HG03175 (cell line): Measurements from ENCODE around the gene TLE7.

Experiments
- ATAC-seq: cut with Tn5 transposase; IDR thresholded peaks from one replicate; pipeline ENCODE4 v1.9.1; 2021; ENCODE audit warnings: mild to moderate bottlenecking, moderate library complexity; ENCODE audit not compliant: unreplicated experiment

TLE7 gene

DNA sequence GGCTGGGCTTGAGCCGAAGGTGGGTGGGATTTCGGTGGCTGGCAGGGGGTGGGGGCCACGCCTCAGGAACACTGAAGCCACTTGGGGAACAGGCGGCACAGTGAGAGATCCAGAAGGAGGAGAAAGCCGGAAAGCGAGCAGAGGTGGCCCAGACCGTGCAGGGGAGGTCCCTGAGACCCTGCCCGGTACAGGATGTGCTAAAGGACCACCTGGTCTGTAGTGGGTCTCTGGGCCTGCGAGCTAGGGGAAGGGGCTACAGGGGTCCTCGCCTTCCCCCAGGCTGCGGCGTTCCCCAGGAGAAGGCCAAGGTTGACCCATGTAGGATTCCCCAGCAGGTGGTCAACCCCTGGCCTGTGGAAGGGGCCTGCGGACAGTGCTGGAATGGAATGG, at the start of gene TLE7:
Gene TLE7, minus strand, starts transcription at position 4 of the 390 bp plus-strand sequence. CDS start 8,730 bp downstream, outside the sequence.
- ATAC-seq = no peak

DNA sequence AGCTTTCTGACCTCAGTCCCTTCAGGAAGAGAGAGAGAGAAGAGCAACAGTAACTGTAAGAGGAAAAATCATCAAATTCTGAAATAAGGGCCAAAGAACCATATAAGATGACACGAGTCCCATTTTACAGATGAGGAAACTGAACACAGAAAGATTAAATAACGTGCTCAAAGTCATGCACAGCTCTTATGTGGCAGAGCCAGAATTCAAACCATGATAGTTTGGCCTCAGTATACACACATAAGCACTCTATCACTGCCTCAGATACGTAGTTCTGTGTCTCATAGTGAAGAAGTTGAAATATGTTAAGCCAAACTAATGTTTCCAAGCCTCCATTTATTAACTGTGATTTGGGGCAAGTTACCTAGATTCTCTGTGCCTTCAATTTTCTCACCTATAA, 49.2 kb upstream of the TLE7 start:
- ATAC-seq = no peak

DNA sequence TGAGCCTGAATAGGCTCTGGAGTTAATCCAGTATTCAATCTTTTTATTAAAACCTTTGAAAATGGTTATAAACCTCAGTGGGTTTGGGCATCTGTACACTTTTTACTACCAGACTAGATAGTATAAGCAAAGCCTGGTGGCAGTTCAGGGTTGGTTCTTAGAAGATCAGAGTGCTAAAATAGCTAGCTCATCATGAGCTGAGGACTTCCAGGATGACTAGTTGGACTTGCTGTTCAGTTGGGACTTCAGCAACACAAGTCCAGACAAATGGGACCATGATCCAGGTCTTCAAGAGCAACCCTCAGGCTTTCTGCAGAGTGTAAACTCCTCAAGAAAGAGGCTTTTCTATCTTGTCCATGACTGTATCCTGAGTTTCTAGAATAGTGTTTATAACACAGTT, 48.5 kb upstream of the TLE7 start:
- no peak for ATAC-seq

DNA sequence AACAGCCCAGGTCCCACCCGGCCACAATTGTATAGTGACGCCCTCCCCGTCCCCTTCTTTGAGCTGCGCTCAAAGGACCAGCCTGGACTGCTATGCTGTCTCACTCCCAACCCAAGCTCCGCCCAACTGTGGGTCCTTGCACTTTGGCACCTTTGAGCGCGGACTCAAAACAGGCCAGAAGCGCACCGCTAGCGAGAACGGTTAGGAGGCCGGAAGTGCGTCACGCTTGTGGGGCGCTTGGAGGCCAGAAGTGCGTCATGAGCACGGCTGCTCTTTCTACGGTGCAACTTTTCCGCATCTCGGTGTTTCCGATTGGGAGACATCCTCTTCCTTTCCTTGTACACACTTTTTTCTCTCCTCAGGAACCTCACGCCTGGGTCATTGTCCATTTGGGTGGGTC, 47.3 kb upstream of the TLE7 start, which contains the start of gene ZNF19:
Gene ZNF19, minus strand, starts transcription at position 203 of the 400 bp plus-strand sequence. CDS start 7,210 bp downstream, outside the sequence.
- no peak for ATAC-seq

DNA sequence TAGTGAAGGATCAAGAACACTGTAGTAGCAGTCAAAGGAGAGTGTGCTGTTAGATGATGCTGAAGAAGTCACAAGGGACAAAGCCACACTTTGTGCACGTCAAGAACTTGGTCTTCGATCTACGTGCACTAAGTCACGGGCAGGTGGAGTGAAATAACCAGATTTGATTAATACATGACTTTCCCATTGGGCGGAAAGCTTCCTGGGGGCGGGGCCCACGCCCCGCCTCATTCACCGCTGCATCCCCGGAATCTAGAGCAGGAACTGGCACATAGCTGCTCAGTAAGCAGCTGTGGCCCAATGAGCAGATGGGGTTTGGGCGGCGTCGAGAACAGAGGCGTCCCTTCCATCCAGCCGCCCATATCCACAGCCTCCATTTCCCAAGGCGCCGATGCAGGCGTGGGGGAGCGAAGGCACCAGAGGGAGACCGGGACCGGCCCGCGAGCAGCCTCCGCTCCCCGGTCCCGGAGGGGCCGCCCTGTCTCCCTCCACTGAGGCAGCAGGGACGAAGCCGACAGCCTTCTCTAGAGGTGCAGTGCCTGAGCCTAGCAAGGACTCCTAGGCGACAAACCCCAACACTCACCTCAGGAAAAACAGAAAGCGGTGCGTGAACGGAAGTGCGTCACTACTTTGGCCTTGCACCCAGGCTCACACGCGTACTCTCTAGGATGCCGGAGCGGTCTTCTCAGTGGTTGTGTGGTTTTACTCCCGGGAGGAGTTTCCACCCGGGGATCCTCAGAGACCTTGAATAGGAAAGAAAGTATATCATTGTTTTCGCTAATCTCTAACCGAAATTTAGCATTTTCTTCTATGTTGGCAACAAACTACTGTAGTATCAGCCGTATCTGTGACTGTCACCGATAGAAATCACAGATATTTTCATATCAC, 42.4 kb upstream of the TLE7 start:
- peak; percentile 93 for ATAC-seq

DNA sequence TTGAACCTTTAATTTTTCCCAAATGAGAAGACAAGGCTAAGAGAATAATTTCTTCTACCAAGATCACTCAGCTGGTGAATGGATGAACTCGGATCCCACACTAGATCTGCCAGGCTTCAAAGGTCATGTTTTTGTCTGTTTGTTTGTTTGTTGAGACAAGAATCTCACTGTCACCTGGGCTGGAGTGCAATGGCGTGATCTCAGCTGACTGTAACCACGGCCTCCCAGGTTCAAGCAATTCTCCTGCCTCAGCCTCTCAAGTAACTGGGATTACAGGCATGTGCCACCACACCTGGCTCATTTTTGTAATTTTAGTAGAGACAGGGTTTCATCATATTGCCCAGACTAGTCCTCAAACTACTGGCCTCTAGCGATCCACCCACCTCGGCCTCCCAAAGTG, 40.7 kb upstream of the TLE7 start:
- no peak for ATAC-seq

DNA sequence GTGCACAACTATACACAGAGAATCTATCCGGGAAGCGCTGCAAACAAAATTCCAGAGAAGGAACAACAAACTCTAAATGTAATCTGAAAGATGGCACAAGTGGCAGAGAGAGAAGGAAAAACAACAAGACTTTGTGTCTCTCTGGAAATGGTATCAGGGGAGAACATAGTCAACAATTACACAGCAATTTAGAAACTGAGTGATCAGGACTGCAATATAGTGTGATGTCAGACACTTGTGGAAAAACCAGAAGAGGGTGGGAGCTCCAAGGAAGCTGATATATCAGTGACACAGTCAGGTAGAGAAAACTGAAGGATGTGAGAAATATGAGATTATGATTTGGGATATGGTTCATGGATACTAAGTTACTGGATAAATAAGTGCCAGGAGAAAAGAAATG, 39.1 kb upstream of the TLE7 start:
- no peak for ATAC-seq

DNA sequence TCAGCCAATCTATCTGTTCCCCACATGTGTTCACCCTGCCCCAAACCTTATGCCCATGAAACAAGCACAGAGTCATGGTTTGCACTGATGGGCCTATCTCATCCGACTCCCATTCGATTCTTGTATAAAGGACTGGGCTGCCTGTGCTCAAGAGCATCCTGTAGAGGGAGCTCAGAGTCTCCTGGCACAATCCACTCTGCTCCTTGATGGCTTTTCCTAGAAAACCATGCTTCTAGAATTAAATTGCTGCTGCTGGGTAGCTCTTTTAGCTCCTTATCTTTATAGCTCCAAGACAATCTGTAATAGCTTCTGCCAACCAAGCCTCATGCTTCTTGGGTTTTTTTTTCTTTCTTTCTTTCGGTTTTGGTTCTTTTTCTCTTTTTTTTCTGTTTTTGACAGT, 37.6 kb upstream of the TLE7 start:
- ATAC-seq = no peak

DNA sequence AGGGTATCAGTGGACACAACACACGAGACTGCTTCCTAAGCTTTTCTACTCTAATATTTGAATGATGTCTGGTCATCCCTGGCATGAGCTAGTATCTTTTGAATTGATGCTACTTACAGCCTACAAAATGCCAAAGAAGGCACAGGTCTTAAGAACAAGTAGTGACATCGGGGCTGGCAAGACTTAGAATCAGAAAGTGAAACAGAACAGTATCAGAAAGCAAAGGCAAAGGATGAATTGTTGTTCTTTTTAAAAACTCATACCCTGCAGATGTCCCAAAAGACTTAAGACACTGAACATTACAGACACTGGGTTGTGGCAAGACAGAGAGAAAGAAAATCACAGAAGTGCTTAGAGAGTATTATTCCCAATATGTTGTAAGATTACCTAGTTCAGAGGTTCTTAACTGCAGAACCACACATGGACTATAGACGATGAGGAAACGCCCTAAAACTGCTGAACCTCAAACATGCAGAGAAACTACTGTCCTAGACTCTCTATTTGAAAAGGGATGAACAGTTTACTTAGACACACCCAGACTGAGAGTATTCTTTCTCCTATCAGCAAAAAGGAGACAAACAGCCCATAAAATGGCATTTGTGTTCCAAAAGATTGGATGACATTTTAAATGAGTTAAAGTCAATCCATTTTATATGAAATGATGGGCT, 34.7 kb upstream of the TLE7 start:
- no peak for ATAC-seq

DNA sequence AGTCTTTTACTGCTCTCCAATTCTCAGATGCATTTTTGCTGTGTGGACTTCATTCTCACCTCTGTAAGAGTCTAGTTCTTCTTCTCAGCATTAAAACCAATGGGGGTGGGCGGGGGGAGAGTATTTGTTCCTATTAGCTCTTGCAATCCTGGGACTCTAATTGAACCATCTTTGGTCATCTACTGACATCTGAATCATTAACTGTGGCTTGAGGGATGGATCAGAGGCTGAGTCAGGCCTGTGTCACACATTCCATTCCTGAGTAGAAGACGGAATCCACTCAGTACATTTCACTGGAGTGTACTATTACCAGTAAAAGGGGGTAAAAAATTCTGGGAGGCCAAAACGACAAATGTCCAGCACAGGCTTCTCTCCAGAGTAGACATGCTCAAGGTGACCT, 33.0 kb upstream of the TLE7 start:
- no peak for ATAC-seq

DNA sequence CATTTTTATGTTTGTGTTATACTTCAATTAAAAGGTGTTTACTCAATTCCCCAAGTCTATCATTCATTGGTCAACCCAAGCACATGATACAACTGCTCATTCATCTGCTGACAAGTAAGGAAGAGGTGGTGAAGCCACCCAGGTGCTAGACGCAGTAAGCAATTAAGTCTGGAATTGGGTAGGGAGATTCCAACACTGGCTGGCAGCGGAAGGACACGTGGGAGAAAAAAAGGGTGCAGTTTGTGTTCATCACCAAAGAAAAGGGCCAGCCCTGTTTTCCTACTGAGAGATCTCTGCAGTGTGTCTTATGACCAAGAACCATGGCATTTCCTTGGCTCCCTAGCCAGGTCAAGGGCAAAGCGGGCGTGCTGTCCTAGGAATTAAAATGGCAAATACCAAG, 32.0 kb upstream of the TLE7 start:
- ATAC-seq = no peak

DNA sequence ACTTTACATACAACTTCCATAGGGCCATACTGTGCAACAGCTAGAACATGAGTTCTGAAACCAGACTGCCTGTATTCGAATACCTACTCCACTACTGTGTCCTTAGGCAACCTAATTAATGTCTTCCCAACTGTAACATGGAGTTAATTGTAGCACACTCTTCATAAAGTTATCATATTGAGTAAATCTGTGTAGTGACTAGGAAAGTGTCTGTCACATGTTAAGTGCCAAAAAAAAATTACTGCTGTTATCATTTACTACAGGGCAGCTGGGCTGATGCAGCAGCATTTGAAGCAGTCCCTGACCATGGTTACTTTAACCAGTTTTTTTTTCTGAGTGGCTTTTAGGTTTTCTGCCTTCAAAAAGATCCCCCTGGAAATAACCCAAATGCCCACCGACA, 31.1 kb upstream of the TLE7 start:
- ATAC-seq = no peak

DNA sequence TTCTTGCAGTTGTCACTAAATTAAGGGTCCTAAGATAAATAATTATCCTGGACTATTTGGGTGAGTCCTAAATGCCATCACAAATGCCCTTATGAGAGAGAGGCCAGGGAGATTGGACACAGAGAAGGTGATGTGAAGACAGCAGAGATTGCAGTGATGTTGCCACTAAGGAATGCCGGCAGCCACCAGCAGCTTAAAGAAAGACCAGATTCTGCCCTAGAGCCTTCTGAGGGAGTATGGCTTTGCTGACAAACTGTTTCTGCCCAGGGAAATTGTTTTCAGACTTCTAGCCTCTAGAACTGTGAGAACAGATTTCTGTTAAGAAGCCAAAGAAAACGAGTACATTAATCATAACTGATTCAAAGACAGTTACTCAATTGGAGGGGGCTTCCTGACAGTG, 30.2 kb upstream of the TLE7 start:
- ATAC-seq = no peak

DNA sequence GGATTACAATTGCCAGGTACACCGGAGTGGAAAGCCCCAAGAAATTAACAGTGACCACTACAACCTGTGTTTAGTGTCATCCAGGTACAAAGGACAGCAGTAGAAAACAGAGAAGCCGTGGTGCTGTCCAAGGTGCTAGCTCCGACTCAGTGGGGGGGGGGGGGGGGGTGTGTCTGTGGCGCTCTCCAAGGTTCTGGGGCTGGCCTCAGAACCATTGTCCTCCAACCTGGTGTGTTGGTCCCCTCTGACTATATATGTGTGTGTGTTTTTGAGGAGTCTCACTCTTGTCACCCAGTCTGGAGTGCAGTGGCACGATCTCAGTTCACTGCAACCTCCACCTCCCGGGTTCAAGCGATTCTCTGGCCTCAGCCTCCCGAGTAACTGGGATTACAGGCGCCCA, 26.0 kb upstream of the TLE7 start:
- no peak for ATAC-seq

DNA sequence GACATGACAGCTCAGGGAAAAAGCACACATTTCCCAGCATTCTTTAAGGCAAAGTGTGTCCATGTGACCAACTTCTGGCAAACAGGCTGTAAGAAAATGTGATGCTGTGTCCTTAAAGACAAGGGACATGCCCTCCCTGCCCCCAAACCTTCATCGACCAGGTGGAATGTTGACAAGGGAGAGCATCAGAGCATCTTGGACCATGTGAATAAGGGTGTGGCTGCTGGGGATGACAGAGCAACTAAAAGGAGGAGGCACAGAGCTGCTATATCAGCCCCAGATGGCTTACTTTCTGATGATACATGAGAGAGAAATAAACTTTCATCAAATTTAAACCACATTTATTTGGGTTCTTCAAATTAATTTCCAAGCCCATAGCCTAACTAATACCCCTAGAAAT, 22.4 kb upstream of the TLE7 start:
- ATAC-seq = no peak

DNA sequence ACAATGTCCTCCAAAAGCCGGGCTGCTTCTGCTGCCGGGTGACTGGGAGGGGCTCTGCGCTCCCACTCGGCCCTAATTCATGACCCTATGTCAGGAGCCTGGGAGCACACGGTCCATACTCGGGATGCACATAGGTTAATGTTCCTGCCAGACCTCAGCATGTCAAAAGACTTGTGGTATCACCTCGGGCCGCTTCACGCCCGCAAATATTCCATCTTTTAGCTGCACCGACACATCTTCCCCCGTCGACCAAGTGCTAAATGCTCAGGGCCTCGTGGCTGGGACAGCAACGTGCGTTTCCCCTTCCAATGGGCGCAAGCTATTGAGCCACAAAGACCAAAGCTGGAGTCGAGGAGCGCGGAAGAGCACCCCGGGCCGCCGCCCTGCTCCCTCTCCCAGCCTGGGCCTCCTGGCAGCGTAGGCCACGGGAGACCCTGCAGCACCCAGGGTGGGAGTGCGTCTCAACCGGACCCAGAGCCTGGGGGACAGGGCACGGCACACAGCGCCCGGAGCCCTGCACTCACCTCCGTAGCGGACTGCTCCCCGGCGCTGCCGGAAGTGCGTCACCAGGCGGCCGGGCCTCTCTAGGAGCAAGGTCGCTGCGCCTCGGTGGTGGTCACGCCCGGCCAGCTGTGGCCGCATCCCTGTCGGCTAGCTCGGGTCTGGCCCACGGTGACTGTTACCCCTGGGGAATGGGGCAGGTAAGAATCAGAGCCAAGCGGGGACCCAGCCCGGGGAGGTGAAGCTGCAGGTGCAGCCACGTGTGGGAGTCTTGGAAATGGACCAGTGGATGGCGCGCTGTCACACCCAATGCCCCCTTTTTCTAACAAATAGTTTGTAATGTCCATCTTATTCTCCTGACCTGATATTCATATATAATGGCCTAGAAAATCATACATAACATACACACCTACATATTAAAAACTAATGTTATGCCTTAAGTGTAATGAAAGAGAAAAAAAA, 20.1 kb upstream of the TLE7 start, which contains the start of gene ZNF23:
Gene ZNF23, minus strand, starts transcription at position 562 of the 963 bp plus-strand sequence. CDS start 5,451 bp downstream, outside the sequence.
- ATAC-seq = peak; percentile 97

DNA sequence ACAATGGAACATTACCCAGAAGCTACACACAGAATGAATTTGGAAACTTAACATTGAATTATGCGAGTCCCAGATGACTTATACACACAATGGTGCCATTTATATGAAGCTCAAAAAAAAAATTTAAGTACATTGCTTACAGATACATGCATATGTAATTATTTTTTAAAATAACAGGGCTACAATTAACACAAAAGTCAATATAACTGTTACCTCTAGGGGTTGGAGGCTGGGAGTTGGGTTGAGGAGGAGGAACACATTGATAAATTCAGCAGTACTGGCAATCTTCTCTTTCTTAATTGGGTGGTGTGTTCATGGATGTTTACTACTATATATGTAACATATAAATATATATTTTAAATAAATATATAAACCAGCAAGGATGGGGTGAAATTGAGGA, 19.1 kb upstream of the TLE7 start:
- no peak for ATAC-seq

DNA sequence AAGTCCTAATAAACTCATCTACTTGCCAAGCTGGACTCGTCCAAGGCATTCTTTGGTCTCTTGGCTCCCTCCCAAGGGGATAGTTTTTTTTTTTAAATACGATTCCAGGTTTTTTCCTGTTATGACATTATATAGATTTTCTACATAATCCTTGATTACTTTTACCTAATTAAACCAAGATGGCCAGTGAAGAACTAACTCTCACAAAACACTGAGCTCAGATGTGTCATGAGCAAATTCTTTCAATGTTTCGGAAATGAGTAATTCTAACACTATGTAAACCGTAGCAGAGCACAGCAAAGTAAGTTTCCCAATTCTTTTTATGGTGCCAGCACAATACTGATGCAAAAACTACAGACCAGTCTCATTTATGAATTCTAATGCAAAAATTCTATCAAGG, 18.4 kb upstream of the TLE7 start:
- no peak for ATAC-seq

DNA sequence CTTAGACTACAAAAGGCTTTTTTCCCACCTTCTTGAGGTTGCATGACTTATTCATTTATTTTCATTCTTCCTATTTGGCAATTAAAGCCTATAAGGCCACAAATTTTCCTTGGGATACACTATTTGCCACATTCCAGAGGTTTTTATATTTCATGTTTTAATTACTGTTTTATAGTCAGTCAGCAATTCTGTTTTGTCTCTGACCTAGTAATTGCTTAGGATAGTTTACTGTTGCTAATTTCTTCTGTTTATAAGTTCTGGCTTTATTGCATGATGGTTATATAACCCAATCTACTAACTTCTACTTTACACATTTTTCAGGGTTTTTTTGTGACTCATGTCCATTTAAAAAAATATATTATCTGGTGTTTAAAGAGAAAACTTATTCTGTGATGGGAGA, 17.7 kb upstream of the TLE7 start:
- no peak for ATAC-seq

DNA sequence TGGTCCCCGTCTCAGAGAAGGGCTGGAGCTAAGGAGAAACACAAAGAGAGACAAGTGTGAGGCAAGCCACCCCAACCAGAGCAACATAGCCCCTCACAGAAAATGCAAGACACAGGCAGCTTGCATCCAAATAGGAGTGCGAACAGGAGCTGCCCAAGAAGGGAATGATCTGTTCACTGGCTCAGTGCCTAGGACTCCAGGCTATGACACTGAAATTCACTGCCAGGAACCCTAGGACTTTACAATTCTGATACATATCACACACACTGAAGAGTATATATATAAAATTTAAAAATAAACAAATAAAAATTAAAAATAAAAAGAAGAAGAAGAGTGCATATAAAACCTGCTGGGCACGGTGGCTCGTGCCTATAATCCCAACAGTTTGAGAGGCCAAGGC, 14.9 kb upstream of the TLE7 start:
- no peak for ATAC-seq

DNA sequence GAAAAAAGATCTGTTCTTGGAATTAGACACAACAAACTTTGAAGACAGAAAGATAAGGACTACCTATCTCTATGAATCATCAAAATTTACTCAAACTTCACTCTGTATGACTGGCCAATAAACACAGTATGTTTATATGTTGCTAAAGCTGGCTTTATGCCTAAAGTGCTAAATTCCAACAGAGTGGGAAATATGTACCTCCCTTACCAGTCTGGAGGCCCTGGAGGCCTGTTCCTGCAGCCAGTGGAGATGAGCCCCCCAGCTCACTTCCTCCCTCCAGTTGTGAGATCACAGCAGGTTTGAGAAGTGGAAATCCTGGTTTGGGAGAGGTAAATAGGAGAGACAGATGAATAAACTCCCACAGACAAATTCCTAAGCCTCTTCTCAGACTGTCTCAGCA, 11.2 kb upstream of the TLE7 start:
- ATAC-seq = no peak
